MM.1S (cell line): ENCODE results near the gene RICTOR.

Experiments used
- CTCF ChIP-seq: fragments of 300-600 bp; sonication (generic); IDR thresholded peaks from 2 replicates; pipeline ENCODE4 v1.5.1; 2016; ENCODE audit warnings: antibody characterized with exemption, low read length, mixed read lengths
- EZH2 ChIP-seq: fragments of 300-600 bp; sonication (generic); optimal IDR thresholded peaks from 2 replicates; pipeline ENCODE3; 2017; ENCODE audit warnings: low read depth, mild to moderate bottlenecking, antibody characterized with exemption, low read length, mixed read lengths

GRCh38 chr5:38913714-38914113 is 160.5 kb downstream of the RICTOR start:
- TF ChIP-seq CTCF = no peak
- TF ChIP-seq EZH2 = no peak
